A549 (cell line): ENCODE measurements around the gene F10.

Source experiments
- CTCF ChIP-seq: fragments of >200 bp; sonication (Bioruptor Twin); formaldehyde crosslinking; IDR thresholded peaks from 3 replicates; pipeline ENCODE4 v1.5.1; 2016
- ELK1 ChIP-seq: fragments of 150-350 bp; IDR thresholded peaks from 2 replicates; pipeline ENCODE4 v1.6.1; 2014; ENCODE audit warnings: low read depth, mild to moderate bottlenecking, low read length

DNA sequence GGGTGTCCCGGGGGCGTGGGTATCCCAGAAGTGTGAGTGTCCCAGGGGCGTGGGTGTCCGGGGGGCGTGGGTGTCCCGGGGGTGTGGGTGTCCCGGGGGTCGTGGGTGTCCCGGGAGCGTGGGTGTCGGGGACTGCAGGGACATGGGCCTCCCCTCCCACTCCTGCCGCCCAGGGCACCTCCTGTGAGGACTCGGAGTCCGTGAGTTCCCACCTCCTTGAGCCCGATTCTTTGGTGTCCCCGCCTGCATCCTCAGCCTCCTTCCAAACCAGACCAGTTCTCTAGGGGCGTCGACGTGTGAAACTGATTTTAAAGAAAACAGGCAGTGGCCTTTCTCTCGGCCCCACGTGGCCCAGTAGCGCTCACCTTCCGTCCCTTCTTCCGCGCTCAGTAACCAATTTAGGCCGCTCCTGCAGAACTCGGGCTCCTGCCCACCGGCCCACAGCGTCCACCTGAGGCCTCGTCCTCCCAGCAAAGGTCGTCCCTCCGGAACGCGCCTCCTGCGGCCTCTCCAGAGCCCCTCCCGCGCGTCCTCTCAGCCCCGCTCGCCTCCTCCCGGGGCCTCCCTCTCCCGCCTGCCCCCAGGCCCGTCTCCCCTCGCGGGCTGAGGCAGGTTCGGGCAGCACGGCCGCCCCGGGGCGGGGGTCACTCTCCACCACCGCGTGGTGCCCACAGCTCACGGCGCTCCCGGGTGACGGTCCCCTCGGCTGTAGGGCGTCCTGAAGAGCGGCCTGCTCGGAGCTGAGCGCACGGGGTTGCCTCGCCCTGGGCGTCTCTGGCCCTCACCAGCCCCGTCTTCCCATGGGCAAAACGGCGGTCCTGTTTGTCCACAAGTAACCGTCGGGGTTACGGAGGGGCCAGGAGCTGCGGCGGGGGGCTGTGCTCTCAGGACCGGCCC, 13.2 kb upstream of the F10 start:
- TF ChIP-seq ELK1 = no peak
- TF ChIP-seq CTCF = no peak
